HepG2 (cell line): ENCODE results near the gene RNF133. TPM values are rescaled to one million over a fixed set of nuclear protein-coding genes. Genes with fewer than 3 reads are reported as not detected.

ENCODE experiments used
- ATAC-seq: fragments of 200-7000 bp; cut with Tn5 transposase; 3 replicates; pipeline ENCODE4 v1.9.1; 2020; ENCODE audit warnings: mild to moderate bottlenecking, moderate library complexity
- BruUV-seq: library from RNA; stranded (reverse); fragments of 400-500 nt; replicated peaks from 2 replicates; lab custom pipeline; 2021; lab: Mats Ljungman, UMichigan
- CTCF ChIA-PET: fragments of 300-600 bp; formaldehyde crosslinking; extraction: SDS; loops from one replicate; lab custom pipeline; 2021; ENCODE audit warnings: low total read pairs, inconsistent platforms, low intra/inter-chr PET ratio; lab: Yijun Ruan, JAX
- POLR2A ChIA-PET: fragments of 350-600 bp; sonication (Branson Sonifier 250); formaldehyde crosslinking; loops from one replicate; lab custom pipeline; 2020; ENCODE audit warnings: antibody characterized with exemption, inconsistent platforms; lab: Yijun Ruan, JAX
- DNase-seq: peaks from one replicate; pipeline ENCODE4 v3.0.0-alpha.2; 2015; ENCODE audit warnings: low spot score
- FAIRE-seq: peaks from 3 replicates; lab custom pipeline; 2011; peaks lifted over from hg19 to GRCh38; lab: Jason Lieb, UNC
- H2AFZ ChIP-seq: one replicate; pipeline ENCODE4 v1.6.1; 2011; ENCODE audit warnings: low read length, inconsistent platforms
- H3K27ac ChIP-seq: fragments of 300-600 bp; 3 replicates; pipeline ENCODE4 v1.8.0; 2011; ENCODE audit warnings: mixed run types, mild to moderate bottlenecking, mixed read lengths, low read length, inconsistent platforms; ENCODE audit not compliant: insufficient read depth; ENCODE audit errors: extremely low read length
- H3K27me3 ChIP-seq, 2 experiments: fragments of 200-600 bp in 1 of 2; 2 replicates in 1 of 2; 3 replicates in 1 of 2; pipeline versions ENCODE4 v1.6.0 to v1.8.0; 2011; ENCODE audit warnings: low read length in 2 of 2, mild to moderate bottlenecking in 2 of 2, moderate library complexity in 2 of 2, inconsistent platforms in 1 of 2; ENCODE audit not compliant: insufficient read depth in 2 of 2, control insufficient read depth in 1 of 2
- H3K36me3 ChIP-seq, 2 experiments: fragments of 200-600 bp in 1 of 2; replicated peaks in 1 of 2; 2 replicates in 1 of 2; 3 replicates in 1 of 2; pipeline versions ENCODE4 v1.5.1 to v1.8.0; 2011; ENCODE audit warnings: low read length in 2 of 2, inconsistent platforms in 1 of 2; ENCODE audit not compliant: insufficient read depth in 2 of 2, control insufficient read depth in 1 of 2
- H3K4me1 ChIP-seq: 2 replicates; pipeline ENCODE4 v1.5.1; 2012; ENCODE audit warnings: low read length, inconsistent platforms; ENCODE audit not compliant: insufficient read depth
- H3K4me2 ChIP-seq: 2 replicates; pipeline ENCODE4 v1.6.0; 2011; ENCODE audit warnings: low read depth, low read length, inconsistent platforms
- H3K4me3 ChIP-seq, 3 experiments: fragments of 200-600 bp in 1 of 3; sonication (generic), shearing (Covaris generic) in 1 of 3; replicated peaks in 1 of 3; 2 replicates each; pipeline ENCODE4 v1.5.1; 2011 to 2016; ENCODE audit warnings: low read length in 3 of 3, inconsistent platforms in 2 of 3, low read depth in 2 of 3, mild to moderate bottlenecking in 2 of 3, control low read depth in 1 of 3, mixed read lengths in 1 of 3; ENCODE audit not compliant: insufficient read depth in 1 of 3
- H3K79me2 ChIP-seq: one replicate; pipeline ENCODE4 v1.6.1; 2011; ENCODE audit warnings: low read length, inconsistent platforms; ENCODE audit not compliant: insufficient read depth
- H3K9ac ChIP-seq: 2 replicates; pipeline ENCODE4 v1.6.0; 2011; ENCODE audit warnings: mild to moderate bottlenecking, low read depth, low read length, inconsistent platforms; ENCODE audit not compliant: insufficient read depth
- H3K9me3 ChIP-seq: 2 replicates; pipeline ENCODE4 v1.5.1; 2012; ENCODE audit warnings: mild to moderate bottlenecking, low read length
- H4K20me1 ChIP-seq: 2 replicates; pipeline ENCODE4 v1.6.0; 2011; ENCODE audit warnings: inconsistent platforms, mild to moderate bottlenecking, low read length, moderate library complexity; ENCODE audit not compliant: insufficient read depth
- FOSL2 ChIP-seq: sonication (generic); formaldehyde crosslinking; IDR thresholded peaks from 2 replicates; pipeline ENCODE4 v1.4.0; 2020; ENCODE audit warnings: missing genetic modification reagents
- HDAC2 ChIP-seq: sonication (generic); formaldehyde crosslinking; IDR thresholded peaks from 2 replicates; pipeline ENCODE4 v1.4.0; 2020; ENCODE audit warnings: missing genetic modification reagents
- HOXA3 ChIP-seq: sonication (generic); formaldehyde crosslinking; IDR thresholded peaks from 2 replicates; pipeline ENCODE4 v1.5.0; 2020; ENCODE audit warnings: missing genetic modification reagents
- NR3C1 ChIP-seq: sonication (generic); formaldehyde crosslinking; IDR thresholded peaks from 2 replicates; pipeline ENCODE4 v1.4.0; 2020; ENCODE audit warnings: missing genetic modification reagents
- POGZ ChIP-seq: sonication (generic); formaldehyde crosslinking; IDR thresholded peaks from 2 replicates; pipeline ENCODE4 v1.4.0; 2020; ENCODE audit warnings: mild to moderate bottlenecking, missing genetic modification reagents
- REL ChIP-seq: sonication (generic); formaldehyde crosslinking; conservative IDR thresholded peaks from 2 replicates; pipeline ENCODE4 v1.8.0; 2022; ENCODE audit warnings: mild to moderate bottlenecking, missing genetic modification reagents, moderate library complexity
- ZNF34 ChIP-seq: sonication (generic); formaldehyde crosslinking; IDR thresholded peaks from 2 replicates; pipeline ENCODE4 v1.4.0; 2020; ENCODE audit warnings: mild to moderate bottlenecking, missing genetic modification reagents, borderline replicate concordance
- ZNF350 ChIP-seq: sonication (generic); formaldehyde crosslinking; IDR thresholded peaks from 2 replicates; pipeline ENCODE4 v1.4.0; 2020; ENCODE audit warnings: mild to moderate bottlenecking, low read depth, missing genetic modification reagents, borderline replicate concordance
- ZNF543 ChIP-seq: sonication (generic); formaldehyde crosslinking; IDR thresholded peaks from 2 replicates; pipeline ENCODE4 v1.4.0; 2020; ENCODE audit warnings: mild to moderate bottlenecking, missing genetic modification reagents
- WGBS: methylation state at CpG from one replicate; pipeline ENCODE4 v1.1.6; 2017; ENCODE audit warnings: low lambda C conversion rate; 5-methylcytosine and 5-hydroxymethylcytosine counted together
- in situ Hi-C: cut with HindIII; loops from 2 replicates; pipeline ENCODE4 v1.10.0; 2017; ENCODE audit warnings: low pct_unique_long_range_greater_than_20kb; ENCODE audit not compliant: extremely low pct_ligation_motif_present
- intact Hi-C: fragments of 100-400 bp; cut with micrococcal nuclease; formaldehyde crosslinking; loops from one replicate; pipeline ENCODE4 v1.10.0; 2022; ENCODE audit not compliant: unreplicated experiment
- polyA plus RNA-seq, 8 experiments: library from polyadenylated mRNA; depleted of rRNA in 3 of 8; stranded (reverse) in 7 of 8; unstranded in 1 of 8; fragments of >200 nt; fragmentation: Illumina TruSeq in 4 of 8; extraction: Trizol in 4 of 8; gene quantifications; 2 replicates each; pipeline versions ENCODE4 v1.2.1 to v1.2.3, GENCODE V29; 2011 to 2016; ENCODE audit warnings: low read depth in 4 of 8, missing spikeins in 1 of 8, mixed read lengths in 1 of 8; ENCODE audit not compliant: insufficient read depth in 1 of 8
- total RNA-seq, 5 experiments: library from RNA; depleted of rRNA; stranded (reverse); fragments of >200 nt; fragmentation: Illumina TruSeq; extraction: Trizol; gene quantifications; 2 replicates each; pipeline ENCODE4 v1.2.3, GENCODE V29; 2016; ENCODE audit warnings: low read depth in 1 of 5

RNF133 gene
- total and polyA plus RNA-seq, 2 of the 13 experiments (the other 11 are each of a cell fraction or from before 2014, with no cell fraction given): 0.13 to 1.00 TPM

DNA sequence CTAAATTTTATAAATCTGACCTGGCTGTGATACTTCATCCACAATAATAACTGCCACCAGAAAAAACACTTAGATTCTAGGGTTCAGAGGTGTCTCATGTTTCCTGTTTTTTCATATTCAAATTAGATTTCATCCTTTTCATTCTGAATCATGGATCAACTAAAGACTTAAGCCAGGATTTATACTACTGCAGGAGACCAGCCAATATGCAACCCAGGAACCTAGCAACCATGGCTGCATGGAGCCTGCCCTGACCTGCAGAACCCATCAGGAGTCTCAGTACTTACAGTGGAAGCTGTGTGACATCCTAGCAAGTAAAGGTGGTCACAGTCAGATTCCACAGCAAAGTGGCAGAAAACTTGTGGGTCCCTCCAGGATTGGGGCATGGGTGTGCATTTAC, 44.3 kb upstream of the RNF133 start:
- Histone ChIP-seq H3K4me1 (no peaks in the 10 kb centered on the region), H2AFZ (no peak overlapping the region)
- no peak for DNase-seq
- TF ChIP-seq HOXA3 (CRISPR knock-in tag): no peak
- no peak for TF ChIP-seq HDAC2 (CRISPR knock-in tag)
- no peak for TF ChIP-seq POGZ
- no peak for TF ChIP-seq FOSL2 (CRISPR knock-in tag)
- no peak for TF ChIP-seq ZNF34 (CRISPR knock-in tag)
- TF ChIP-seq, all 625 proteins: peak for 0
- H4K20me1 ChIP-seq: no peaks in the 10 kb centered on the region
- ATAC-seq (no peak), FAIRE-seq (no peak)
- H3K27ac ChIP-seq: no peak overlapping the region
- H3K4me3 ChIP-seq: no peak overlapping the region
- H3K9ac ChIP-seq: no peak overlapping the region
- in situ Hi-C loops: no loop called here
- peaks cover 4% of the 10 kb centered on the region for H3K79me2 ChIP-seq
- H3K27me3 ChIP-seq: no peaks in the 10 kb centered on the region
- H3K4me2 ChIP-seq: no peak overlapping the region
- no peaks in the 10 kb centered on the region; a peak in 1 of 5 replicates for H3K36me3 ChIP-seq
- no peaks in the 10 kb centered on the region for H3K9me3 ChIP-seq
- intact Hi-C loops: no loop called here
- POLR2A ChIA-PET: interaction anchor here (0.8 kb wide), 1 partner anchor 10 kb away, joined by 3 read pairs; no protein-coding TSS in a partner anchor
- no TSS peak for BruUV-seq
- CTCF ChIA-PET: no interaction called here

GRCh38 chr7:122738947-122739346, 40.0 kb upstream of the RNF133 start:
- Histone ChIP-seq H2AFZ (no peak overlapping the region), H3K4me1 (no peaks in the 10 kb centered on the region), H3K4me2 (no peak overlapping the region), H3K9me3 (no peaks in the 10 kb centered on the region), H4K20me1 (no peaks in the 10 kb centered on the region), H3K79me2 (no peaks in the 10 kb centered on the region), H3K4me3 (no peak overlapping the region), H3K27ac (no peak overlapping the region), H3K9ac (no peak overlapping the region), H3K27me3 (no peaks in the 10 kb centered on the region), H3K36me3 (no peaks in the 10 kb centered on the region)
- no TSS peak for BruUV-seq
- ChIA-PET POLR2A (no interaction called here), CTCF (no interaction called here)
- ATAC-seq: no peak
- no peak for TF ChIP-seq NR3C1 (CRISPR knock-in tag)
- TF ChIP-seq ZNF543: no peak
- no peak for TF ChIP-seq ZNF350
- no peak for TF ChIP-seq REL (CRISPR knock-in tag)
- intact Hi-C loops (no loop called here), in situ Hi-C loops (no loop called here)
- no peak for FAIRE-seq
- WGBS: 97% methylated on average over 2 of the region's 2 CpGs
- DNase-seq: no peak
